Immature natural killer cell (primary cell): ENCODE data around the gene GPSM1. TPM values are rescaled to one million over a fixed set of nuclear protein-coding genes. Genes with fewer than 3 reads are reported as not detected.
"Not testable (repeated sequence)": the region's sequence is repeated elsewhere in the genome, so short reads cannot be mapped to it uniquely, and the experiment has no call there.

Source experiments
- DNase-seq, 3 donors: peaks; one replicate each; pipeline ENCODE4 v3.0.0; 2022; ENCODE audit warnings: mixed read lengths in 1 of 3
- H3K27ac Mint-ChIP-seq, 6 donors: one replicate each; pipeline ENCODE4 v1.8.0; 2020; ENCODE audit warnings: mixed read lengths in 6 of 6, mild to moderate bottlenecking in 5 of 6, inconsistent platforms in 4 of 6, moderate library complexity in 3 of 6
- H3K27me3 Mint-ChIP-seq, 3 donors: one replicate each; pipeline ENCODE4 v1.8.0; 2020 to 2021; ENCODE audit warnings: low read depth in 3 of 3, mild to moderate bottlenecking in 3 of 3, mixed read lengths in 3 of 3, moderate library complexity in 3 of 3, inconsistent platforms in 1 of 3
- H3K36me3 Mint-ChIP-seq, 3 donors: one replicate each; pipeline ENCODE4 v1.8.0; 2020; ENCODE audit warnings: mixed read lengths in 3 of 3, inconsistent platforms in 2 of 3, mild to moderate bottlenecking in 2 of 3
- H3K4me1 Mint-ChIP-seq, 2 donors: one replicate each; pipeline ENCODE4 v1.8.0; 2020; ENCODE audit warnings: inconsistent platforms in 2 of 2, mild to moderate bottlenecking in 2 of 2, mixed read lengths in 2 of 2, moderate library complexity in 1 of 2
- H3K4me3 Mint-ChIP-seq, 5 donors: one replicate each; pipeline ENCODE4 v1.8.0; 2020; ENCODE audit warnings: mild to moderate bottlenecking in 5 of 5, mixed read lengths in 5 of 5, inconsistent platforms in 3 of 5, moderate library complexity in 3 of 5
- H3K9me3 Mint-ChIP-seq, 6 donors: one replicate each; pipeline ENCODE4 v1.8.0; 2020; ENCODE audit warnings: mild to moderate bottlenecking in 6 of 6, mixed read lengths in 6 of 6, inconsistent platforms in 4 of 6, moderate library complexity in 3 of 6
- polyA plus RNA-seq, 3 donors: library from polyadenylated mRNA; unstranded; fragments of 300-500 nt; fragmentation: Illumina TruSeq; gene quantifications; one replicate each; pipeline ENCODE4 v1.2.3, GENCODE V29; 2021

Gene GPSM1
- polyA plus RNA-seq, 3 donors from 2014 or later = 0.43 to 1.3 TPM; not detected in 1

GRCh38 chr9:136348691-136349090, 21.4 kb downstream of the GPSM1 start:
- no peak for DNase-seq
- H3K4me1 Mint-ChIP-seq = no peaks in the 10 kb centered on the region

GRCh38 chr9:136349546-136349945, 22.2 kb downstream of the GPSM1 start:
- Mint-ChIP-seq H3K4me3 (no peak overlapping the region), H3K9me3 (no peaks in the 10 kb centered on the region), H3K36me3 (no peaks in the 10 kb centered on the region), H3K27me3 (peaks cover 0 to 2% (median 0%) of the 10 kb centered on the region in 3 donors), H3K27ac (no peak overlapping the region), H3K4me1 (no peaks in the 10 kb centered on the region)
- DNase-seq = no peak

More at GRCh38 chr9:136348691-136349090, 21.4 kb downstream of the GPSM1 start:
- Mint-ChIP-seq H3K4me3 (no peak overlapping the region), H3K9me3 (no peaks in the 10 kb centered on the region), H3K27me3 (peaks cover 0 to 2% (median 0%) of the 10 kb centered on the region in 3 donors), H3K27ac (no peak overlapping the region), H3K36me3 (no peaks in the 10 kb centered on the region)

GRCh38 chr9:136351252-136351800, 24.0 kb downstream of the GPSM1 start:
- Mint-ChIP-seq H3K4me1 (no peaks in the 10 kb centered on the region), H3K4me3 (no peak overlapping the region), H3K27ac (no peak overlapping the region), H3K9me3 (no peaks in the 10 kb centered on the region), H3K27me3 (peaks cover 0 to 4% (median 2%) of the 10 kb centered on the region in 3 donors), H3K36me3 (no peaks in the 10 kb centered on the region)
- DNase-seq = no peak

- H3K4me1 Mint-ChIP-seq, H3K4me3 Mint-ChIP-seq, H3K9me3 Mint-ChIP-seq, H3K36me3 Mint-ChIP-seq, DNase-seq, H3K27me3 Mint-ChIP-seq, H3K27ac Mint-ChIP-seq: not testable (repeated sequence)
Measured at GRCh38 chr9:136351868-136352267, 24.5 kb downstream of the GPSM1 start.

GRCh38 chr9:136352682-136353081, 25.3 kb downstream of the GPSM1 start:
- DNase-seq = no peak
- no peaks in the 10 kb centered on the region for H3K4me1 Mint-ChIP-seq
- H3K9me3 Mint-ChIP-seq = no peaks in the 10 kb centered on the region
- H3K4me3 Mint-ChIP-seq = no peak overlapping the region
- peaks cover 0 to 4% (median 2%) of the 10 kb centered on the region in 3 donors for H3K27me3 Mint-ChIP-seq
- H3K27ac Mint-ChIP-seq = no peak overlapping the region
- H3K36me3 Mint-ChIP-seq = no peaks in the 10 kb centered on the region

GRCh38 chr9:136353088-136353487, 25.7 kb downstream of the GPSM1 start:
- Mint-ChIP-seq H3K4me3 (no peak overlapping the region), H3K27me3 (peaks cover 0 to 4% (median 2%) of the 10 kb centered on the region in 3 donors), H3K36me3 (no peaks in the 10 kb centered on the region), H3K4me1 (no peaks in the 10 kb centered on the region), H3K27ac (no peak overlapping the region), H3K9me3 (no peaks in the 10 kb centered on the region)
- no peak for DNase-seq

GRCh38 chr9:136353757-136354488, 26.6 kb downstream of the GPSM1 start:
- DNase-seq = no peak
- Mint-ChIP-seq H3K4me1 (no peaks in the 10 kb centered on the region), H3K27ac (no peak overlapping the region), H3K36me3 (no peaks in the 10 kb centered on the region), H3K27me3 (peaks cover 0 to 4% (median 3%) of the 10 kb centered on the region in 3 donors), H3K9me3 (no peaks in the 10 kb centered on the region), H3K4me3 (no peak overlapping the region)

- no peaks in the 10 kb centered on the region for H3K9me3 Mint-ChIP-seq
Measured at GRCh38 chr9:136354592-136355085, 27.3 kb downstream of the GPSM1 start.

GRCh38 chr9:136355616-136356557, 28.5 kb downstream of the GPSM1 start:
- no peak overlapping the region for H3K4me3 Mint-ChIP-seq

More at GRCh38 chr9:136354592-136355085, 27.3 kb downstream of the GPSM1 start:
- Mint-ChIP-seq H3K36me3 (no peaks in the 10 kb centered on the region), H3K4me3 (no peak overlapping the region), H3K27ac (no peak overlapping the region), H3K4me1 (no peaks in the 10 kb centered on the region), H3K27me3 (peaks cover 0 to 4% (median 3%) of the 10 kb centered on the region in 3 donors)
- no peak for DNase-seq

GRCh38 chr9:136357202-136357725, 29.9 kb downstream of the GPSM1 start:
- no peaks in the 10 kb centered on the region for H3K9me3 Mint-ChIP-seq
- no peaks in the 10 kb centered on the region for H3K36me3 Mint-ChIP-seq
- H3K27ac Mint-ChIP-seq = no peak overlapping the region
- no peak overlapping the region for H3K4me3 Mint-ChIP-seq
- H3K27me3 Mint-ChIP-seq = peaks cover 0 to 5% (median 2%) of the 10 kb centered on the region in 3 donors
- DNase-seq = no peak
- H3K4me1 Mint-ChIP-seq = no peaks in the 10 kb centered on the region

More at GRCh38 chr9:136355616-136356557, 28.5 kb downstream of the GPSM1 start:
- no peak overlapping the region for H3K27ac Mint-ChIP-seq
- peaks cover 0 to 3% (median 2%) of the 10 kb centered on the region in 3 donors for H3K27me3 Mint-ChIP-seq
- H3K9me3 Mint-ChIP-seq = no peaks in the 10 kb centered on the region
- DNase-seq = no peak
- H3K36me3 Mint-ChIP-seq = no peaks in the 10 kb centered on the region
- H3K4me1 Mint-ChIP-seq = no peaks in the 10 kb centered on the region

GRCh38 chr9:136358016-136358415, 30.7 kb downstream of the GPSM1 start:
- no peak for DNase-seq
- H3K36me3 Mint-ChIP-seq = no peaks in the 10 kb centered on the region
- H3K27me3 Mint-ChIP-seq = peaks cover 0 to 5% (median 2%) of the 10 kb centered on the region in 3 donors
- no peaks in the 10 kb centered on the region for H3K9me3 Mint-ChIP-seq
- peaks cover 0 to 2% of the 10 kb centered on the region in 2 donors for H3K4me1 Mint-ChIP-seq
- no peak overlapping the region for H3K4me3 Mint-ChIP-seq
- no peak overlapping the region for H3K27ac Mint-ChIP-seq

GRCh38 chr9:136358888-136359287, 31.5 kb downstream of the GPSM1 start:
- Mint-ChIP-seq H3K27me3 (peaks cover 0 to 7% (median 2%) of the 10 kb centered on the region in 3 donors), H3K27ac (no peak overlapping the region), H3K4me3 (no peak overlapping the region), H3K36me3 (no peaks in the 10 kb centered on the region), H3K4me1 (peaks cover 0 to 2% of the 10 kb centered on the region in 2 donors), H3K9me3 (no peaks in the 10 kb centered on the region)
- no peak for DNase-seq
